Measurements from ENCODE around the gene AP3B2. TPM values are rescaled to one million over a fixed set of nuclear protein-coding genes. Genes with fewer than 3 reads are reported as not detected.

Gene AP3B2
- polyA plus RNA-seq, 1 donor (not counting 4 experiments of a cell fraction or from before 2014, with no cell fraction given), result 0.25 TPM

GRCh38 chr15:82635798-82636197 lies 73.9 kb downstream of the AP3B2 start:
- H2AFZ ChIP-seq (ENCODE audit: control insufficient read depth, low read length), result no peak overlapping the region
- DNase-seq (ENCODE audit: low read depth, low spot score), result no peak
- FAIRE-seq, result no peak
- H3K9ac ChIP-seq (ENCODE audit: control insufficient read depth, extremely low read depth, insufficient read depth, low read length), result no peak overlapping the region
- dilution Hi-C loops (cut with MboI; ENCODE audit: extremely low pct_ligation_motif_present, low sequenced_read_pairs), result no loop called here
- no peaks in the 10 kb centered on the region for H3K9me3 ChIP-seq (ENCODE audit: control insufficient read depth, low read depth, low read length)
- no peaks in the 10 kb centered on the region for H3K4me1 ChIP-seq (ENCODE audit: control insufficient read depth, extremely low read depth, insufficient read depth, low read length)
- H4K20me1 ChIP-seq (ENCODE audit: control insufficient read depth, extremely low read depth, insufficient read depth, low read length), result no peaks in the 10 kb centered on the region
- no peak for TF ChIP-seq EZH2 (IDR thresholded peaks at IDR 0.05; ENCODE audit: low read length)
- TF ChIP-seq, protein P1, sequence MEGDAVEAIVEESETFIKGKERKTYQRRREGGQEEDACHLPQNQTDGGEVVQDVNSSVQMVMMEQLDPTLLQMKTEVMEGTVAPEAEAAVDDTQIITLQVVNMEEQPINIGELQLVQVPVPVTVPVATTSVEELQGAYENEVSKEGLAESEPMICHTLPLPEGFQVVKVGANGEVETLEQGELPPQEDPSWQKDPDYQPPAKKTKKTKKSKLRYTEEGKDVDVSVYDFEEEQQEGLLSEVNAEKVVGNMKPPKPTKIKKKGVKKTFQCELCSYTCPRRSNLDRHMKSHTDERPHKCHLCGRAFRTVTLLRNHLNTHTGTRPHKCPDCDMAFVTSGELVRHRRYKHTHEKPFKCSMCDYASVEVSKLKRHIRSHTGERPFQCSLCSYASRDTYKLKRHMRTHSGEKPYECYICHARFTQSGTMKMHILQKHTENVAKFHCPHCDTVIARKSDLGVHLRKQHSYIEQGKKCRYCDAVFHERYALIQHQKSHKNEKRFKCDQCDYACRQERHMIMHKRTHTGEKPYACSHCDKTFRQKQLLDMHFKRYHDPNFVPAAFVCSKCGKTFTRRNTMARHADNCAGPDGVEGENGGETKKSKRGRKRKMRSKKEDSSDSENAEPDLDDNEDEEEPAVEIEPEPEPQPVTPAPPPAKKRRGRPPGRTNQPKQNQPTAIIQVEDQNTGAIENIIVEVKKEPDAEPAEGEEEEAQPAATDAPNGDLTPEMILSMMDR (optimal IDR thresholded peaks at IDR 0.05 in 1 of 3, IDR thresholded peaks at IDR 0.05 in 1 of 3, conservative IDR thresholded peaks at IDR 0.05 in 1 of 3; ENCODE audit: extremely low read depth in 1 of 3, insufficient read depth in 2 of 3, low read length in 3 of 3), result no peak
- H3K9me1 ChIP-seq (ENCODE audit: control insufficient read depth, extremely low read depth, insufficient read depth, low read length), result no peaks in the 10 kb centered on the region
- no peaks in the 10 kb centered on the region for H3K79me2 ChIP-seq (ENCODE audit: control insufficient read depth, insufficient read depth, low read length)
- H3K27ac ChIP-seq (ENCODE audit: control insufficient read depth, insufficient read depth, low read length), result no peak overlapping the region
- H3K4me3 ChIP-seq (ENCODE audit: control insufficient read depth in 2 of 3, extremely low read depth in 1 of 3, insufficient read depth in 2 of 3, low read depth in 1 of 3, low read length in 3 of 3), result no peak overlapping the region
- H3K4me2 ChIP-seq (ENCODE audit: control insufficient read depth, extremely low read depth, insufficient read depth, low read depth, low read length), result no peak overlapping the region
- peaks cover 8% of the 10 kb centered on the region for H3K27me3 ChIP-seq (ENCODE audit: control insufficient read depth, extremely low read depth, insufficient read depth, low read length)
- no peaks in the 10 kb centered on the region for H3K36me3 ChIP-seq (ENCODE audit: control insufficient read depth in 2 of 2, extremely low read depth in 1 of 2, insufficient read depth in 2 of 2, low read length in 2 of 2)

- no peak overlapping the region for H3K9ac ChIP-seq (ENCODE audit: control insufficient read depth, extremely low read depth, insufficient read depth, low read length)
- no peak overlapping the region for H3K4me2 ChIP-seq (ENCODE audit: control insufficient read depth, extremely low read depth, insufficient read depth, low read depth, low read length)
- H3K79me2 ChIP-seq (ENCODE audit: control insufficient read depth, insufficient read depth, low read length), result no peaks in the 10 kb centered on the region
- H3K4me1 ChIP-seq (ENCODE audit: control insufficient read depth, extremely low read depth, insufficient read depth, low read length), result no peaks in the 10 kb centered on the region
- no peaks in the 10 kb centered on the region for H3K9me3 ChIP-seq (ENCODE audit: control insufficient read depth, low read depth, low read length)
- H3K27me3 ChIP-seq (ENCODE audit: control insufficient read depth, extremely low read depth, insufficient read depth, low read length), result no peaks in the 10 kb centered on the region
- H2AFZ ChIP-seq (ENCODE audit: control insufficient read depth, low read length), result no peak overlapping the region
- no peak overlapping the region for H3K27ac ChIP-seq (ENCODE audit: control insufficient read depth, insufficient read depth, low read length)
- no peak for TF ChIP-seq EZH2 (IDR thresholded peaks at IDR 0.05; ENCODE audit: low read length)
- TF ChIP-seq, protein P1 (optimal IDR thresholded peaks at IDR 0.05 in 1 of 3, IDR thresholded peaks at IDR 0.05 in 1 of 3, conservative IDR thresholded peaks at IDR 0.05 in 1 of 3; ENCODE audit: extremely low read depth in 1 of 3, insufficient read depth in 2 of 3, low read length in 3 of 3), result no peak
- H3K36me3 ChIP-seq (ENCODE audit: control insufficient read depth in 2 of 2, extremely low read depth in 1 of 2, insufficient read depth in 2 of 2, low read length in 2 of 2), result no peaks in the 10 kb centered on the region
- H3K9me1 ChIP-seq (ENCODE audit: control insufficient read depth, extremely low read depth, insufficient read depth, low read length), result no peaks in the 10 kb centered on the region
- FAIRE-seq (no peak), DNase-seq (ENCODE audit: low read depth, low spot score) (no peak)
- no peak overlapping the region for H3K4me3 ChIP-seq (ENCODE audit: control insufficient read depth in 2 of 3, extremely low read depth in 1 of 3, insufficient read depth in 2 of 3, low read depth in 1 of 3, low read length in 3 of 3)
- no peaks in the 10 kb centered on the region for H4K20me1 ChIP-seq (ENCODE audit: control insufficient read depth, extremely low read depth, insufficient read depth, low read length)
- dilution Hi-C loops (cut with MboI; ENCODE audit: extremely low pct_ligation_motif_present, low sequenced_read_pairs), result no loop called here
These were observed 79.6 kb downstream of the AP3B2 start for GRCh38 chr15:82630033-82630432.
